HG02610 (cell line): ENCODE results near the gene HIF1AN.

Source experiments
- ATAC-seq: cut with Tn5 transposase; IDR thresholded peaks from one replicate; pipeline ENCODE4 v1.9.1; 2021; ENCODE audit warnings: mild to moderate bottlenecking, moderate library complexity; ENCODE audit not compliant: unreplicated experiment

Gene HIF1AN

GRCh38 chr10:100535715-100536353, at the start of gene HIF1AN:
TSS of gene HIF1AN (plus strand) at chr10:100535943. CDS start at chr10:100535959, 16 bp downstream.
- peak; percentile 93 for ATAC-seq

- no peak for ATAC-seq
Measured at GRCh38 chr10:100487529-100487928, 48.2 kb upstream of the HIF1AN start.

- no peak for ATAC-seq
Measured at GRCh38 chr10:100489396-100489795, 46.3 kb upstream of the HIF1AN start.

- ATAC-seq, result no peak
Measured at GRCh38 chr10:100490531-100490930, 45.2 kb upstream of the HIF1AN start.

GRCh38 chr10:100496567-100496966, 39.2 kb upstream of the HIF1AN start:
- ATAC-seq, result no peak

- ATAC-seq, result no peak
Measured at GRCh38 chr10:100498059-100498458, 37.7 kb upstream of the HIF1AN start.

GRCh38 chr10:100501423-100501822, 34.3 kb upstream of the HIF1AN start:
- ATAC-seq, result no peak

- ATAC-seq, result no peak
Measured at GRCh38 chr10:100502926-100503494, 32.7 kb upstream of the HIF1AN start.

- no peak for ATAC-seq
Measured at GRCh38 chr10:100504096-100504495, 31.6 kb upstream of the HIF1AN start.

GRCh38 chr10:100505164-100505563, 30.6 kb upstream of the HIF1AN start:
- no peak for ATAC-seq

GRCh38 chr10:100506596-100507356, 29.0 kb upstream of the HIF1AN start:
- ATAC-seq, result no peak

- ATAC-seq, result no peak
Measured at GRCh38 chr10:100507357-100507732, 28.4 kb upstream of the HIF1AN start.

- no peak for ATAC-seq
Measured at GRCh38 chr10:100508266-100508665, 27.5 kb upstream of the HIF1AN start.

- ATAC-seq, result no peak
Measured at GRCh38 chr10:100508691-100509150, 27.0 kb upstream of the HIF1AN start.

GRCh38 chr10:100509241-100509840, 26.4 kb upstream of the HIF1AN start:
- ATAC-seq, result no peak

GRCh38 chr10:100510533-100511308, 25.0 kb upstream of the HIF1AN start:
- ATAC-seq, result no peak

GRCh38 chr10:100515612-100516011, 20.1 kb upstream of the HIF1AN start:
- no peak for ATAC-seq

GRCh38 chr10:100516847-100517246, 18.9 kb upstream of the HIF1AN start:
- no peak for ATAC-seq

- no peak for ATAC-seq
Measured at GRCh38 chr10:100518761-100519241, 16.9 kb upstream of the HIF1AN start.

GRCh38 chr10:100519311-100520051, 16.3 kb upstream of the HIF1AN start, which contains the start of gene SEC31B:
TSS of gene SEC31B (minus strand) at chr10:100519861. CDS start at chr10:100516952, 2,909 bp downstream.
- no peak for ATAC-seq
